ENCODE results near the gene GOLGA3.
"Not testable (repeated sequence)": the region's sequence is repeated elsewhere in the genome, so short reads cannot be mapped to it uniquely, and the experiment has no call there.

Gene GOLGA3

DNA sequence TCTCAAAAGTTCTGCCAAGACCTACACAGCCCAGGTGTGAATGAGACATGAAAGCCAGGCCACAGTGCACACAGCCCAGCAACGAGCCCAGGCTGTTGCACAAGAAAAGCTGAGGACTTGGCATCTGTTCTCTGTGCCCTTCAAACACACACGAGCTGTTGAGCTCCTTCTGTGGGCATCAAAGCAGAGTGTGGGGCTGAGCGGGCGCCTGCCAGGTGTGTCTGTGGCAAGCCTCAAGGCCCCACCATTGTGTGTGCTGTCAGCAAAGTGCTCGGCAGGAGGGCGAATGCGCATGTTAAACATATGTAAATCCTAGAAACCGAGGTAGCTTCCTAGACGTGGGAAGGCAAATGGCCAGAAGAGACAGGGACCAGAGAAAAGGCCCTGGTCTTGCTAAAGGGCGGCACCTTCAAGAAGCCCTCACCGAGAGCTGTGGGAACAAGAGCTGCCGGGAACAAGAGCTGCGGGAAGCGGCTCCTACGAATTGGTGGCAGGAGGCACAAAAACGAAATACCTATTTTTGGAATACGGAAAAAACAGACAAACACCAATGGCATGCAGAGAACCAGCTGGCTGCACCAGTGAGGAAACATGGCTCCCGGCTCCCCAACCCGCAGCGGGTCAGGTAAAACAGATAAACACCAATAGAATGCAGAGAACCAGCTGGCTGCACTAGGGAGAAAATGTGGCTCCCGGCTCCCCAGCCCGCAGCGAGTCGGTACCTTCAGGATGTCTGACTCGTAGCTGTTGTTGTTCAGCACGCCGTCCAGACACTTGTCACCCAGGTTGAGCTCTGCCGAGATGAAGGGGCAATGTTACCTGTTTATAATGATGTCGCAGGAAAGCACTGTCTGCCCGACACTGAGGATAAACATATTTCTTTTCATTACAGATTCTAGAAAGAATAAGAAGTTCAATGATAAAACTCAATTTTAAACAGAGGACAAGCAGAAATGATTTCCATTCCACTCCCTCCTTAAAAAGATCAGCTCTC, 19.0 kb upstream of the GOLGA3 start:
- DNase-seq = no peak

DNA sequence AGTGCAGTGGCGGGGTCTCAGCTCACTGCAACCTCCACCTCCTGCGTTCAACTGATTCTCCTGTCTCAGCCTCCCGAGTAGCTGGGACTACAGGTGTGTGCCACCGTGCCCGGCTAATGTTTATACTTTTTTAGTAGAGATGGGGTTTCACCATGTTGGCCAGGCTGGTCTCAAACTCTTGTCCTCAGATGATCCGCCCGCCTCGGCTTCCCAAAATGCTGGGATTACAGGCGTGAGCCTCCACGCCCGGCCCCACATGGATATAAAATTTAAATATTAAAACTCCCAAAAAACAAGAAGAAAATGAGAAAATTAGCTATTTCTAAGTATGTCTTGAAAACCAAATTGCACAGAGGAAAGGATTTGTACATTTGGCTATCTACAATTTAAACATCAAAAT, 16.0 kb upstream of the GOLGA3 start:
- not testable (repeated sequence) for DNase-seq

DNA sequence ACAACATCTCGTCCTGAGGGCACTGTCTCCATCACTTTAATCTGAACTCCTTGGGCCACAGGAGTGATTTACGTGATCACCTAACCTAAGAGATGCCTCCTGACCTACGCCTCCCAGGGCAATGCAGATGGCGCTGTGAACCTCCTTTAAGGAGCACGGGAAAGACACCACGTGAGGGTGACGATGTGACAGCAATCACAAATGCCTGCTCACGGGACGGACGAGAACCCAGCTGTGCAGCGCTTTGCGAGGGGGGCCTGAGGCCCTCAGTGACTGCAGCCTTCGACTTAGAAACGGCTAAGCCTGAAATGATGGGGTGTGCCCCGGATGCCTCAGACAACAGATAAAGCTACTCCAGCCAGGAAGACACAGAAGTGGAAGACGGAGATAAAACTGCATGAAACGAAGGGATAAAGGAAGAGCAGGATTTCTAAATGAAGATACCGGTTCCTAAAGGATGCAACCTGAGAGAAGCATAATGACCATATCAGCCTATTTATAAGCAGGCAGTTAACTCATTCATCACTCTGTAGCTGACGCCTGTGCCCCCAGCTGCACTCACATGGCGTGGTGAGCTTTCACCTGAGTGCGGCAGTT, 13.9 kb upstream of the GOLGA3 start:
- no peak for DNase-seq

DNA sequence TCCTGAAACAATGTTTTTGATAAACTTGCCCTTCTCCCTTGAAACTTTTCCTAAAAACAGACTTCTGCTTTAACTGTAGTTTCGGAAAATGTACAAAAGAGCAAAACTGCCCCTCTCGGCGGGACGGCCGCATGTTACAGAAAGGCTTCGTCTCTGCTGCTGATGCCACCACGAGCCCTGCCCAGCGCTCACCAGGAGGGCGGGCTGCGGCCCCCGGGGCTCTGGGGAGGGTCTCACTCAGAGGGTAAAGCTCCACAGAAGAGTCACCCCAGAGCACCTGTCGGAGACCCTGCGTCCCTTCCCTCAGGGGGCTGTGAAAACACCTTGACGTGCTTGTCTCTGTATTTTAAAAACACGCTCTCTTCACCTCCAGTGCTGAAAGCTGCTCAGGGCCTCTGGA, 12.5 kb upstream of the GOLGA3 start:
- no peak for DNase-seq

DNA sequence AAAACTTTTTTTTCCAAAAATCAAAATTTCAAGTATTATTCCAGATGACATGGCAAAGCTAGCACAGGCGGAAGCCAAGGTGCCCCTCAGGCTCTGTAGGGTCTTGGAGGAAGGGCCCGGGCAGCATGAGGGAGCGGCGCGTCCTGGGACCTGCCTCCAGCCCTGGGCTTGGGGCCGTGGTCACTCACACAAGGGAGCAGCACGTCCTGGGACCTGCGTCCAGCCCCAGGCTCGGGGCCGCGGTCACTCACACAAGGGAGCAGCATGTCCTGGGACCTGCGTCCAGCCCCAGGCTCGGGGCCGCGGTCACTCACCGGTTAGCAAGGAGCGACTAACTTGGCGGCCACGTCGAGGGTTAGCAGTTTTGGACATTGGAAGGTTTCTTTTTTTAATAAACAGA, 11.9 kb upstream of the GOLGA3 start:
- no peak for DNase-seq

DNA sequence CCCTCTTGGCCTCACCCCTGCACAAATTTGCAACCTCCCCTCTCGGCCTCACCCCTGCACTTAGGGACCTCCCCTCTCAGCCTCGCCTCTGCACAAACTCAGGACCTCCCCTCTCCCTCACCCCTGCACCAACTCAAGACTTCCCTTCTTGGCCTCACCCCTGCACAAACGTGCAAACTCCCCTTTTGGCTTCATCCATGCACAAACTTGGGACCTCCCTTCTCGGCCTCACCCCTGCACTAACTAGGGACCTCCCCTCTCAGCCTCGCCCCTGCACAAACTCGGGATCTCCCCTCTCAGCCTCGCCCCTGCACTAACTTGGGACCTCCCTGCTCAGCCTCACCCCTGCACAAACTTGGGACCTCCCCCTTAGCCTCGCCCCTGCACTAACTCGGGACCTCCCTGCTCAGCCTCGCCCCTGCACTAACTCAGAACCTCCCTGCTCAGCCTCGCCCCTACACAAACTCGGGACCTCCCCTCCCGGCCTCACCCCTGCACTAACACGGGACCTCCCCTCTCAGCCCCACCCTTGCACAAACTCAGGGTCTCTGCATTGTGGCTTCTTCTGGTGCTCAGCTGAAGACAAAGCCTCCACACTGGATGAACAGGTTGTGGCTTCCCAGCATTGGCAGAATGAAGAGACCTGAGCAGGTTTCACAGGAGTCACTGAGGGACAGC, 11.0 kb upstream of the GOLGA3 start:
- no peak for DNase-seq

DNA sequence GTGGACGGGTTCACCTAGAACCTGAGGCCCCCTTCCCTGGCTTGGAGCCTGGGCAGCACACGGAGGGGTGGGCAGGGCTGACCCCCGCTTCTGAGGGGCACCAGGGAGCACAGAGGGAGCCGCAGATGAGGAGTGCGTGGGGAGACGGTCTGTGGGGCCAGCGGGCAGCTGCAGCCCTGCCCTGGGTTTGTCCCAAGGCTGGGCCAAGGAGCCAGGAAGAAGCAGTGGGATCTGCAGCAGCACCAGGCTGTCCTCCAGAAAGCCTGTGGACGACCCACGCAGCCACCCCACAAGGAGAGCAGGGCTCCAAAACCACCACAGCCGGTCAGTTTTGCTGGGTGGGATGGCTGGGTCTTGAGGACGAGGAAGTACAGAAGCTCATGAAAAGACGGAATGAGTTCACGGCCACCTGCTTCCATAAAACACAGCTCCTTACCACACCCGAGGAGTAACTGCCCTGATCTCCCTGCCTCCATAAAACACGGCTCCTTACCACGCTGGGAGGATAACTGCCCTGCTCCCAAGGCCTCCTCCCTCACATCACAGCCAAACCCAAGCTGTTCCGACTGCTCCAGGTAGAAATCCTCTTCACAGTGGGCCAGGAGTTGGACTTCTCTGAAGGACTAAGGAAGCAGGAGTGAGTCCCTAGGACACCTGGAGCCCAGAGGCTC, 9.9 kb upstream of the GOLGA3 start:
- no peak for DNase-seq

DNA sequence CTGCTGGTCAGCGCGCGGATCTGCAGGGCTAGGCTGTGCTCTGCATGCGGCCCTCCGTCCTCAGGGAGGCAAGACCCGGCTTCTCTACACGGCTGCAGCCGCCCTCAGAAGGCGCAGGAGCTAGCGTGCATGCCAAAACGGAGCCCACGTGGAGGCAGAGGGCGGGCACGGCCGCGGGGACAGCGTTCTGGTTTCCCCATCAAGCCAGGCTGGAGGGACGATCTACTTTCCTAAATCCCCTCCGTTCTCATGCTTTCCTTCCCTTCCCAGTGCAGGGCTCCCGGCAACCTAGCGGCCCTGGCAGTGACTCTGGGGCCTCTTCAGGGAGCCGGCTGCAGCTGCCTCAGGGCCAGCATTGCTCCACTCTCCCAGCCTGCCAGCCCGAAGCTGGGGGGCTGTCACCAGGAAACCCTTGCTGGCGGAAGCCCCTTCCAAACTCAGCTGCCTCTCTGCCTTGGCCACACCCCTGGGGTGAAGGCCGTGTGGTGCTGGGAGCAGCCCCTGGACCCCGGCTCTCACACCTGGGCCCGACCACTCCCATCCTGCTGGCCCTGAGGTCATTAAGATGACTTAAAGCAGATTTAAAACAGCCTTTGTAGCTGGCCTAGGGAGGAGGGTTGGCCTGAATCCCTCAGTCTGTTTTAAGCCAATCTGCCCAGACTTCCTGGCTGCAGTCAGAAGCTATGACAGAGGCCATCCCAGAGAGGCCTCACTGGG, 9.2 kb upstream of the GOLGA3 start:
- no peak for DNase-seq

DNA sequence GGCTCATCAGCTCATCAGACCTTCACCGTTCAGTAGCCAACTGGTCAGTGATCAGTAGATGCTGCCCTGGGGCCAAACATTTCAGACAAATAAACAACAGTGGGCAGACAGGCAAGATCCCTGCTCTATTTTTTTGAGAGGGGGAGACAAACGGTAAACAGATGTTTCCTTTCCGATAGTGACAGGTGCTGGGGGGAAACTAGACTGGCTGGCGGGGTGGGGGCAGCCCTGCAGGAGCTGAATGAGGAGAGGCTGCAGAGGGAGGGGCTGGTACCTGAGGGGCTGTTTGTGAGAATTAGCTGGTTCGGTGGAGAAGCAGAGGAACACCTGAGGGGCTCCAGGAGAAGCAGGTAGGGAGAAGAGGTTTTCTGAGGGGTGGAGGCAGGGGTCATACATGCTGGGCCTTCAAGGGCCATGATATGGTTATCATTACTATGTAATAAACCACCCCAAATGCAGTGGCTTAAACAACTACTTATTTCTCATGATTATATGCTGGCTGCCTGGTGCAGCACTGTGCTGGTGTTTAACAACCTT, 8.2 kb upstream of the GOLGA3 start:
- no peak for DNase-seq

DNA sequence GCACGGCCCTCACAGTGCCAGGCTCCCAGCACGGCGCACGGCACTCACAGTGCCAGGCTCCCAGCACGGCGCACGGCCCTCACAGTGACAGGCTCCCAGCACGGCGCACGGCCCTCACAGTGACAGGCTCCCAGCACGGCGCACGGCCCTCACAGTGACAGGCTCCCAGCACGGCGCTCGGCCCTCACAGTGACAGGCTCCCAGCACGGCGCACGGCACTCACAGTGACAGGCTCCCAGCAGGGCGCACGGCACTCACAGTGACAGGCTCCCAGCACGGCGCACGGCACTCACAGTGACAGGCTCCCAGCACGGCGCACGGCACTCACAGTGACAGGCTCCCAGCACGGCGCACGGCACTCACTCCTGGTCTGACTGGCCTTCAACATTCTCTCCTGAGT, 7.6 kb upstream of the GOLGA3 start:
- DNase-seq = not testable (repeated sequence)

DNA sequence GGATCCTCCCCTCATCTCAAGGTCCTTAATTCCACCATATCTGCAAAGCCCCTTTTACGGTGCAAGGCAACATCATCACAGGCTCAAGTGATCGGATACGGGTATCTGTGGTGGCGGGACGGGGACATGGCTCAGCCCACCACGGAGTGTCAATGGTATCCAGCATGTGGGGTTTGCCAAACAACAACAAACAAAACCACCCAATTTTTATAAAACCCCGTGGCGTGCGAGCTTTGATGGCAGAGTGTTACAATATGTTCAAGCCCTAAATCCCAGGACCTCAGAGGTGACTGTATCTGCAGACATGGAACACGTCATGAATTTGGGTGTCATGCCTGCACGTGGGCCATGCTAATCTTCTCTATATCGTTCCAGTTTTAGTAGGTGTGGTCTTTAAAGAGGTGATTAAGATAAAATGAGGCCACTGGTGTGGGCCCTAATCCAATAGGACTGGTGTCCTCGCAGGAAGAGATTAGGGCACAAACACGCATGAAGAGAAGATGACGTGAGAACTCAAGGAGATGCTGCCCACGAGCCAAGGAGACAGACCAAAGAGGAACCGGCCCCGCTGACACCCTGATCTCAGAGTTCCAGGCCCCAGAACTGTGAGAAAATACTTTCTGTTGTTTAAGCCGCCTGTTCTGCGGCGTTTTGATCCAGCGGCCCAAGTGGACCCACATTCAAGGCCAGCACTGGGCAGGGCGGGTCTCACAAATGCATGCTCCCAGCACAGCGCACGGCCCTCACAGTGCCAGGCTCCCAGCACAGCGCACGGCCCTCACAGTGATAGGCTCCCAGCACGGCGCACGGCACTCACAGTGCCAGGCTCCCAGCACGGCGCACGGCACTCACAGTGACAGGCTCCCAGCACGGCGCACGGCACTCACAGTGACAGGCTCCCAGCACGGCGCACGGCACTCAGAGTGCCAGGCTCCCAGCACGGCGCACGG, 6.7 kb upstream of the GOLGA3 start:
- DNase-seq = no peak

DNA sequence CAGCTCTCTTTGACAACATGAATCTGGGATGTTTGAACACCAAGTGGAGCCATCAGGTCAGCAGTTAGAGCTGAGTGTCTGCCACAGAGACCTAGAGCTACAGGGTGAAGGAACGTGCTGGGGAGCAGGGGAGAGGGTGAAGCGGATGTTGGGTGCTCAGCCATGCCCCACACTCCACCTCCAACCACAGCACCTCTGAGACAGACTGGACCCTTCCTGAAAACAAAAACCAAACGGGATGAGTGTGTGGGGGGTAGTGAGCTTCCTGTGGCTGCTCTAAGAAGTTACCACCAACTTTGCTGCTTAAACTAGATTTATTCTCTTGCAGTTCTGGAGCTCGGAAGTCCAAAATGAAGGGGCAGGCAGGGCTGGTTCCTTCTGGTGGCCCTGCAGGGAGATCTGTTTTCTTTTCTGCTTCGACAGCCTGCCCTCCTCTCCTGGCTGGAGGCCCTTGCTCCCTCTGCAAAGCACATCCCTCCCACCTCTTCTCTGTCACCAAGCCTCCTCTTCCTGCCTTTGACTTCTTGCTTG, 5.6 kb upstream of the GOLGA3 start:
- DNase-seq = no peak

DNA sequence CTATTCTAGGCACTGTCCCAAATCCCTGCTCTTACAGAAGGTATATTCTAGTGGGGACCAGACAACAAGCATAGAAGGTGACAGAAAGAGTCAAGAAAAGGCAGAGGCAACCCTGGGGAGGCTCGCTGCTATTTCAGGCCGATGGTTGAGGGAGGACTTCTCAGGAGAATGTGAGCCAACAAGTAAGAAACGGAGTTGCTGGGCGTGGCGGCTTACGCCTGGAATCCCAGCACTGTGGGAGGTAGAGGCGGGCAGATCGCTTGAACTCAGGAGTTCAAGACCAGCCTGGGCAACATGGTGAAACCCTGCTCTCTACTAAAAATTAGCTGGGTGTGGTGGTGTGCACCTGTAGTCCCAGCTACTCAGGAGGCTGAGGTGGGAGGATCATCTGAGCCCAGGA, 4.7 kb upstream of the GOLGA3 start:
- DNase-seq = no peak

DNA sequence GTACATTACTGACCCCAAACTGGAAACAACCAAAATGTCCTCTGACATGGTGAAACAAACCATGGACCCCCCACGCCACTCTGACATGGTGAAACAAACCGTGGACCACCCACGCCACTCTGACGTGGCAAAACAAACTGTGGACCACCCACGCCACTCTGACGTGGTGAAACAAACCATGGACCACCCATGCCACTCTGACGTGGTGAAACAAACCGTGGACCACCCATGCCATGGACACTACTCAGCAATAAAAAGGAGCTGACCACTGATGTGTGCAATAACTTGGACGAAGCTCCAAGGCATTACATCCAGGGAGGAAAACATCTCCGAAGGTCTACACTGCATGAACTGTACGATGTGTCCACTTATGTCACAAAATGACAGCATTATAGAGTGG, 3.1 kb upstream of the GOLGA3 start:
- no peak for DNase-seq

DNA sequence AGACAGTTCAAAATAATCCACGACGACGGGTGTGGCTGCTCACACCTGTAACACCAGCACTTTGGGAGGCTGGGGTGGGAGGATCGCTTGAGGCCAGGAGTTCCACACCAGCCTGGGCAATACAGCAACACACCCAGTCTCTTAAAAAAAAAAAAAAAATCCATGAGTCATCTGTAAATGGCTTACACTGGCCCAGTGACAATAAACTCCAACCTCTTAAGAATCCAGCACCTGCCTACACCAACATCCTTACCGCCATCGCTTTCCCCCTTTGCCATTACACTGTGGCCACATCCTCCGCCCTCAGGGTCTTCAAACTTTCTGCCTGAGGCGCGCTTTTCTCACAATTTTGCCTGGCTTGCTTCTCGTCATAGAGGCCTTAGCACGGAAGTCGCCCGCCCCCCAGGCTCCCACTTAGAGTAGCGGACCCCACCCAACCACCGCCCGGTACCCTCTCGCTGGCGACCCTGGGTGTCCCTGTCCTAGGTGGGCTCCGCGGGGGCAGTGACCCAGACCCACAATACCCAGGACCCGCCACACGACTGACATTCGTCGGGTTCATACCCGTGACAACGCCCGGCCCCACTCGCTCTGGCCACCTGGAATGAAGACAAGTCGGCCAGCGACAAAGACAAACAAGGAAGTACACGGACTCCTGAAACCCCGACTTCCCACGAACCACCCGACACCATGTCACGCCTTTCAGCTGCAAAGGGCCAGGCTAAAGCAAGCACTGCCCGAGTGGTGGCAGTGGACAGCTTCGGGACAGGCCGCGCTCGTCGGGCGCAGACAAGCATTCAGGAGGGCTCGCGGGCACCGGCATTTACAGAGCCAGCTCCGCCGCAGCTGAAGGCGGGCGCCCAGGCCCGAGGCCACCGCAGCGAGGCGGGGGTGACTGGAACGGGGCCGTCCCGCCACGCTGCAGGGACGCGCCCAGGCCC, 636 bp downstream of the GOLGA3 start:
- DNase-seq = no peak

DNA sequence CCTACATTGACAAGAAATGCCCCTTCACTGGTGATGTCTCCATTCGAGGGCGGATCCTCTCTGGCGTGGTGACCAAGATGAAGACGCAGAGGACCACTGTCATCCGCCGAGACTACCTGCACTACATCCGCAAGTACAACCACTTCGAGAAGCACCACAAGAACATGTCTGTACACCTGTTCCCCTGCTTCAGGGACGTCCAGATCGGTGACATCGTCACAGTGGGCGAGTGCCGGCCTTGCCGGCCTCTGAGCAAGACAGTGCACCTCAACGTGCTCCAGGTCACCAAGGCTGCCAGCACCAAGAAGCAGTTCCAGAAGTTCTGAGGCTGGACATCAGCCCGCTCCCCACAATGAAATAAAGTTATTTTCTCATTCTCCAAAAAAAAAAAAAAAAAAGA, 2.8 kb downstream of the GOLGA3 start:
- DNase-seq = no peak

DNA sequence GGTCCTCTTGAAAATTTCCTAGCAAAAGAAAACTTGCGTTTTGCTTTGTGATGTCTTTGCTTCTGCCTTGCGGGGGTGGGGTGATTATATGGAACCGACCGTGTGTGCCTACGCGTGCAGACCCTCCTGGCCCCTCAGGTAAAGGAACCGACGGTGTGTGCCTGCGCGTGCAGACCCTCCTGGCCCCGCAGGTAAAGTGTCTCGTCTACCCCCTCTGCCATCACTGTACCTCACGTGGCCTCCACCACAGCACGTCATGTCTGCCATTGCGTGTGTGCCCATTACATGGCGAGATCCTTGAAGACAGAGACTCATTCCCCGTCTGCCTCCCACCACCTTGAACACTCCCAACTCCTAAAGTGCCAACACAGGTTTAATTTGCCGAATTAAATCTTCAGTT, 3.6 kb downstream of the GOLGA3 start:
- DNase-seq = no peak

DNA sequence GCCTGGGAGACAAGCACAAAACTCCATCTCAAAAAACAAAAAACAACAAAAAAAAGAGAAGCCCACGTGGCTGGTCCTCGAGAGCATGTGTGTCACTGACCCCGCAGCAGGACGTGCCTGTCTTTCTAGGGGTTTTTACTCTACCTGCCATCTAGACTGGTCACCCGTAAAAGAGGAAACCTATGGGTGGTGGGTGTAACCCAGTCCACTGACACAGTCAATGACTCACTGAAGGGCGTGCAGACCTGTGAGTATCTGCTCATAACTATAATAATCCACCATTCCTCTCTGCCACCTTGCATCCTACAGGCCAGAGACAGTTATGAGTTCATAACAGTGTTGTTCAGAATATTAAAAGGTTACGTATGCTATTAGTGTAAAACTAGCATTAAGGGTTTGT, 4.6 kb downstream of the GOLGA3 start:
- no peak for DNase-seq

DNA sequence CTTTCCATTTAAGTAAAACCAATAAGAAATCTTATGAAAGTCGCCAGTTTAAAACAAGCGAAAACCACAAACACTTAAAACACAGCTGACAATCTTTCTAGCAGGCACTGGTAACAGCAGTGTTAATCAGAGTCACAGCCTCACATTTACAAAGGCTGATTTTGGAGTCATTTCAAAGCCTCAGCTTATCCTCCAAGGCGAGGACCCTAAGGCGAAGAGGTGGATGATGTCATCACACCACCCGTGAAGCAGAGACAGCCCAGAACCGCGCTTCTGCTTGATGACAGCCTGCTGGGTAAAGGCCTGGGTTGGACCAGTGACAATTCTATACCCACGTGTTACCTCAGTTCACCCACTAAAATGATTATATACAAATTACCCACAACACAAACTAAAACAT, 10.1 kb downstream of the GOLGA3 start:
- no peak for DNase-seq

DNA sequence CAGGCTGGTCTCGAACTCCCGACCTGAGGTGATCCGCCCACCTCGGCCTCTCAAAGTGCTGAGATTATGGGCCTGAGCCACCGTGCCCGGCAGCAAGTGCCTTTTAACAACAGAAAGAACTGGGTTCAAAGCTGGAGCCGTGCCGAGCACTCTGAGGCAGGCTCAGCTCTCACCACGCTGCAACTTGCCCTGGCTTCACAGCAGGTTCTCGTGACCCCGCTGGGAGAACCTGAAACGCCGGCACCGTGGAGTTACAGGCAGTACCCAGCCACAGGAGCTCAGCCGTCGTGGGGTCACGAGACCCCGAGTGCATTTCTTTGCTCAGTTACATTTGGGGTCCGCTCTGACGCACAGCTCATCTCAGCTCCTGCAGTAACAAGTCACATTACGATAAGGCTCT, 14.4 kb downstream of the GOLGA3 start:
- DNase-seq = no peak
